Measurements from ENCODE around the gene AK2.

Gene AK2

GRCh38 chr1:33022650-33023200 lies 14.0 kb downstream of the AK2 start:
- no peak for DNase-seq (ENCODE audit: low read depth)

- no peak for DNase-seq (ENCODE audit: low read depth)
These were observed 14.9 kb downstream of the AK2 start for GRCh38 chr1:33021567-33022431.

DNA sequence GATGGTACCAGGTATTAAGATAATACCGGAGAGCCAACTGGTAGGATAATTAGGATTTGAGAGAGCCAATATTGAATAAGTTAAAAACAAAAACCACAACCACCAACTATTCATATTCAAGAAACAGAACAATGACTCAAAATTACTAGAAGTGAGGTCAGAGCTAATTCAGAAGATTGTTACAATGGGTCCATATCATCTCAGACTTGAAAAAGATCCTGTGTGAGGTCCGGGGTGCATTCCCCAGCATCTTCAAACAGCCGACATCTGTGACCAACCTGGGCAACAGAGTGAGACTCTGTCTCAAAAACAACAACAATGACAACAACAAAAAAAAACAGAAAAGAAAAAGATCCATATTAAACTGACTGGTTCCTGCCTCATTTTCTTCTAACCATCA lies 18.6 kb downstream of the AK2 start:
- DNase-seq (ENCODE audit: low read depth): no peak

DNA sequence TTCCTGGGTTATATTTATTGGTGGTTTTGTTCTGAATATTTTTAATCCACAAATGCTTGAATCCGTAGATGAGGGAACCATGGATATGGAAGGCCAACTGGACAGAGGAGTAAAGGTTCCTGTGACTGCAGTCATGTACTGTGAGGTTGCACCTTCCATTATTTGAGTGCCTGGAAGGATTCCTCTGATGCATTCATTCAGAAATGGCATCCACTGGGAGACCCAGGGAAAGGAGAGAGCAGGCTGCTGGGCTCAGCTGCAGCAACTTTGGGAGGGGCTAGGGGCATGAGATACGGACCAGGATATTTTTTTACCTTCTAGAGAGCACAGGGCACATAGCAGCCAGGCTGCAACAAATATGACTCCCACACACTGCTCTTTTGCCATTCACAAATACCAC lies 19.5 kb downstream of the AK2 start:
- DNase-seq (ENCODE audit: low read depth): no peak

DNA sequence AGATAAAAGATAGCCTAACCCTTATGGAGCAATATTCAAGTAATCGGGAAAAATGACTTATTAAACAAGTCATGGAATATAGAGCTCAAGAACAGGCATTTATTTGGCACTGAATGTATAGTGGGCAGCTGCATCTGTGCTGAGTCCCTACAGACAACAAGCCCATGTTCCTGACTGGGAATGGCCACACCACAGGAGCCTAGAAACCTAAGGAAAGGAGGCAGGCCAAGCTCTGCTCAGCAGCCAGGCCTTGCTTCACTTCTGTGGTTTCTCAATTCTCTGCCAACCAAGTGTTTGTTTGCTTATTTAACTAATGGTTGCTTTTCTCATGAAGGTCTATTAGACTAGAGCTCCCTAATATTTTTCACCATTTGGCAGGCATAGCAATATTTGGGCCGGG lies 21.5 kb downstream of the AK2 start:
- DNase-seq (ENCODE audit: low read depth): no peak

GRCh38 chr1:33014464-33015163 lies 22.1 kb downstream of the AK2 start:
- no peak for DNase-seq (ENCODE audit: low read depth)

- DNase-seq (ENCODE audit: low read depth): no peak
These were observed 22.9 kb downstream of the AK2 start for GRCh38 chr1:33013791-33014190.

DNA sequence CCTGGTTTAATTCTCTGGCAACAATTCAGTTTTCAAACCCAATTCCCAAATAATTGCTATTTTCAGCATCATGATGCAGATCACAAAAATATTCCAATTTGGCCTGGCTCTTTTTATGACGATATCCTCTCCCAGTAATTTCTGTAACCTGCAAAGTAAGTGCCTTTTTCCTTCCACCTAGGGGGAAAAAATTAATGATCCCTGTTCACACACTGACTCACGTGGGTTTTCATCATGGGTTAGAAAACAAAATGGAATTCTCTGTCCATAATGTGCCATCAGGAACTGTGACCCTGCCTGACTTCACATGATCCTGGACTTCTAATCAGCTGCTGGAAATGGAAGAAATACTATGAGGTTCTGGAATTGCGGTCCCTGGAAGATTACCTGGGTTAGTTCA lies 24.5 kb downstream of the AK2 start:
- DNase-seq (ENCODE audit: low read depth): no peak

DNA sequence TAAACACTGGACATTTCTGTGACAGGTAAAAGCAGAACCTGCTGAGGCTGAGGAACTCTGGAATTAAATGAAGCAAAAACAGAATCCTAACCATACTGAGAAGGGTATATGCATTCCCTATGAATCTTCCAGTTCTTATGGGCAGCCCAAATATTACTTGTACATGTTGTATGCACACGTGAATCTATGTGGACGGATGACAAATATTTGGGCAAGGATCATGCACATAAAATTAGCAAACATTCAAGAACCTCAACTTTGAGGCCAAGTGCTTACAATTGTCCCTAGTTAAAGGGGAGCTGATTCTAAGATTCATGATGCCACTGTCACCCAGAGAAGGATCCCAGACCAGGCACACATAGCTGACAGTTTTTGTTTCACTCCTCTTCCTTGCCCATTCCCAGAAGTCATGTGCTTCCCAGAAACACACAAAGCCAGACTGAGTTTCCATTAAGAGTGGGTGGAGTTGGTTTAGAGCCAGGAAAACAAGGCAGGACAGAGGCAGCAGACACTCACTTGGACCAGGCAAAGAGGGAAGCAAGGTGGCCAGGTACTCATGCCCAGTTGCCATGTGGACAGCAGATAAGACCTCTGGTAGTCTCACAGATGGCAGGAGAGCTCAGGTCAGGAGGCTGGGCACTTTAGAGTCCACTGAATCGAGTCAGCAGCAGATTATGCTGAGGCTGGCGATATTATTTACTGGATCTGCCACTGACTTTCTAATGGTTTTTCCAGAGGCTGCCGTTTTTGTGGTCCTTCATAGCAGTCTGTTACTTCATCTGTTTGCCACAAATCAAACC lies 25.6 kb downstream of the AK2 start:
- DNase-seq (ENCODE audit: low read depth): no peak

GRCh38 chr1:33009561-33009960 lies 27.1 kb downstream of the AK2 start:
- no peak for DNase-seq (ENCODE audit: low read depth)

DNA sequence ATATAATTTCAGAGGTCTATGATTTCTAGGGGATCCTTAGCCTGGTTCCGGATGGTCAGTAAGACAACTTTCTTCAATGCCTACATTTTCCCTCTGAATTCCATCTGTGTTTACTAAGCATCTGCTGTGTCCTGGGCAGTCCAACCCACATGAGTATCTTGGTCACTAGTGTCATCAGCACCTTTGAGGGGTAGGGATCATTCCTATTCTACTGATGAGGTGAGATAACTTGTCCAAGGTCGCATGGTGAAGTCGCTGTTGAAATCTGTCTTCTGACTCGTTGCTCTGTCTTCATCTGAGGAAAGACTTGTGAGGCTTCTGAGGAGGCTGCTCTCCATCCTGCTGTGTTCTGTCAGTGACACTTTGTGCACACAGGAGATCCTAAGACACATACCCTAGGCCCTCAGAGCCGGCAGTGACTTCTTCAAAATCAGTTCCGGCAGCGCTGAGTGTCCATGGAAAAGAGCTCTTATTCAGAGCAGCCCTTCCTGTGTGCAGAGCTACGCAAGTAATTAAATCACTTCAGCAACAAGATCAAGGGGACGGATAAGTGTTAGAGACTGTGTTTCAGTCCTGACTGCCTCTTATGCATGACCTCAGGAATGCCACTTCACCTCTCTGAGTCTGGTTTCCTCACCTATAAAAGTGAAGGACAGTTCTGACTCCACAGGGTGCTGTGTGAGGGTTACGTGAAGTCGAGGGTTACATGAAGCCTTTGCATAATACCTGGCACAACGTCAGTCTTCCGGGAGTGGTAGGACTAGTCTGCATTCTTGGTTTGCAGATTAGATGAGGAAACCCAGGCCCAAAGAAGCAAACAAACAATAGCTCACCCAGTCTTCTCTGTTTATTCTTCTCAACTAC lies 28.4 kb downstream of the AK2 start:
- DNase-seq (ENCODE audit: low read depth): no peak

DNA sequence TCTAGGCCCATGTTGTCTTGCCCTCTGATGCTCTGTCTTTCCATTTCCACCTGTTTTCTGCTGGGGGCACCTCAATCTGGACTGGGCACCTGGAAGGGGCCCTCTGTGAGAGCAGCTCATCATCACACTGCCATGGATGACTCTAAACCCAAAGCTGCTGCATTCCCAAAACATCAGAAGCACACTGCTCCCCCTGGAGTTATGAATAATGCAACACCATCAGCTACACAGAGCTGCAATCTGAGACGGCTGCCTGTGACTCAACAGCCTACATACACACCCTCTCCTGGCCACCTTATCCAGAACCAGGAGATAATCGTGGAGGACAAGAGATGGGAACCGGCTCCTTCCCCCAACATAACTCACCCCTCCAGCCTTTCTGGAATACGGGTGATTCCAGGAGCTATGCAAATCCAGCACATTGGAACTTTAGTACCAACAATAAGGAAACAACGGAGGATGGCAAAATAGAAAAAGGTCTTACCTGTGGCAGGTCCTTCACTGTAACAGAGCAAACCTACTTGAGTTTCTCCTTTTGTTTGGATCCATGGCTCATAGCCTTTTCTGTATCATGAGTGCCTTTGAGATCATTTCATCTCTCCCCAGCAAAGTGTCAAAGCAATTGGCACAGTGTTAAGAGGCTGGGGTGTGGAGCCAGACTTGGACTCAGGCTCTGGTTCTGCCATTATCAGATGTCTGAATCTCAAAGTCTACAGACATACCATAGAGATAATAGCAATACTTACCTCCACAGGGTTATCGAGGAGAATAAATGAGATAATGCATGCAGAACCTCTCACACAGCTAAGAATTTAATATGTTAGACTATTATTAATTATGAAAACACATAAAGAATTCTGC lies 29.3 kb downstream of the AK2 start:
- DNase-seq (ENCODE audit: low read depth): peak; percentile 90

DNA sequence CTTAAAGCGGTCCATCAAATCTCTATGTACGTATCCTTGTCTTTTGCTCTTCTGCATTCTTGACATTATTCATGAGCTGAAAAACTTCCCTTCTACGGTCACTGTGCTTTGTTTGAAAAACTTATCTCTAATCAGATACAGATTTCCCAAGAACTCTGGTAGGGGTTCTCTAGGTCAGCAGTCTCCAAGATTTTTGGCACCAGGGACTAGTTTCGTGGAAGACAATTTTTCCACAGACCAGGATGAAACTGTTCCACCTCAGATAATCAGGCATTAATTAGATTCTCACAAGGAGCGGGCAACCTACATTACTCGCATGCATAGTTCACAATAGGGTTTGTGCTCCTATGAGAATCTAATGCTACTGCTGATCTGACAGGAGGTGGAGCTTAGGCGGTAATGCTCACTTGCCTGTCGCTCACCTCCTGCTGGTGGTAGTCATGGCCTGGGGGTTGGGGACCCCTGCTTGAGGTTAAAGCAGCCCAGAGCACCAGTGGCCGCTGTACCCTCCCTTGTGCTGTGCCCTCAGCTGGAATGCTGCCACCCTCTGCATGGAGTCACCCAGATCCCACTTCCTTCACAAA lies 30.8 kb downstream of the AK2 start:
- no peak for DNase-seq (ENCODE audit: low read depth)

GRCh38 chr1:33005117-33005837 lies 31.4 kb downstream of the AK2 start:
- DNase-seq (ENCODE audit: low read depth): no peak

GRCh38 chr1:33004613-33005012 lies 32.1 kb downstream of the AK2 start:
- peak; percentile 53 for DNase-seq (ENCODE audit: low read depth)

- no peak for DNase-seq (ENCODE audit: low read depth)
These were observed 33.0 kb downstream of the AK2 start for GRCh38 chr1:33003657-33004056.

GRCh38 chr1:33002006-33002405 lies 34.7 kb downstream of the AK2 start:
- no peak for DNase-seq (ENCODE audit: low read depth)

- no peak for DNase-seq (ENCODE audit: low read depth)
These were observed 35.4 kb downstream of the AK2 start for GRCh38 chr1:33001282-33001681.

DNA sequence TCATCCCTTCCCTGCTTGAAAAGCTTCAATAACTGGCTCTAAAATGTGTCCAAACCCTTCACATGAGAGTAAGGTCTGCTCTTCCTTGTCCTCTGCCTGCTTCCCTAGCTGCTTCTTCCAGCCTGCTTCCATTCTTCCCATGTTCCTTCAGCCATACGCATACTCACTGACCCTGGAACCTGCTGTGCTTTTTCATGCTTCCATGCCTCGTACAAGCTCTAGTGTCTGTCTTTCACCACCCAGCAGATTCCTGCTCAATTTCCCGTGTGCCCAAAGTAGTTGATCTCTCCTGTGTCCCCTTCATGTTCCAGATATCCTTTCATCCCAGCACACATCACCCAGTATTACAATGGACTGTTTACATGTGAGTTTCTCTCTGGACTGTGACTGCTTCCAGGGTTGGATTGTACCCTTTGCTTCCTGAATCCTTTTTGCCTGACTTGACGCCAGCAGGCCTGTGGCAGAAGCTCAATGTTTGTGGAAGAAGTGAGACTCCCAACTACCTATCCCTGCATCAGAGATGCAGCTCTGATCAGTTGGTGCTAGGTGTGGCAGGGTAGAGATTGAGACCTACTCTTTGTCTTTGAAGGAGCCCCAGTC lies 36.2 kb downstream of the AK2 start:
- no peak for DNase-seq (ENCODE audit: low read depth)

Data from ELR (cell line).